ENCODE data around the gene FKBP15. TPM values are rescaled to one million over a fixed set of nuclear protein-coding genes. Genes with fewer than 3 reads are reported as not detected.

FKBP15 gene
- total and polyA plus RNA-seq, 2 of the 13 experiments (the other 11 are each of a cell fraction or from before 2014, with no cell fraction given) = 12.3 to 18.6 TPM

GRCh38 chr9:113139953-113140352 lies 81.1 kb downstream of the FKBP15 start:
- in situ Hi-C loops (cut with HindIII; ENCODE audit: extremely low pct_ligation_motif_present, low pct_unique_long_range_greater_than_20kb) (no loop called here), intact Hi-C loops (cut with micrococcal nuclease; ENCODE audit: unreplicated experiment) (loop anchor here (5.0 kb wide), 1 partner anchor 82 kb away; the partner anchor contains the start of genes FKBP15 and SLC31A1)
- H4K20me1 ChIP-seq (ENCODE audit: insufficient read depth, low read length) = no peaks in the 10 kb centered on the region
- H3K79me2 ChIP-seq (ENCODE audit: insufficient read depth, low read length) = no peaks in the 10 kb centered on the region
- no peak overlapping the region for H3K4me3 ChIP-seq (replicated peaks in 1 of 3; ENCODE audit: insufficient read depth in 1 of 3, low read depth in 2 of 3, low read length in 3 of 3)
- H3K9ac ChIP-seq (ENCODE audit: insufficient read depth, low read depth, low read length) = peak overlapping the region; percentile 40
- H3K4me2 ChIP-seq (ENCODE audit: low read depth, low read length) = peak overlapping the region; percentile 34
- CTCF ChIA-PET (ENCODE audit: low intra/inter-chr PET ratio, low total read pairs) = no interaction called here
- WGBS (ENCODE audit: low lambda C conversion rate) = 31% methylated on average over 5 of the region's 5 CpGs
- peaks cover 4% of the 10 kb centered on the region; the same call in 1 of the 2 replicates for H3K9me3 ChIP-seq (ENCODE audit: low read length)
- ATAC-seq (no peak), DNase-seq (ENCODE audit: low spot score) (no peak), FAIRE-seq (no peak)
- peak; percentile 22 to 59; a peak in 2 of 4 replicates for TF ChIP-seq MAFK (conservative IDR thresholded peaks at IDR 0.05 in 1 of 2, IDR thresholded peaks at IDR 0.05 in 1 of 2; ENCODE audit: low read length in 2 of 2)
- TF ChIP-seq ISX (CRISPR knock-in tag; conservative IDR thresholded peaks at IDR 0.05) = no peak
- 0 out of 2 replicates have a peak, but pooled peaks have one; percentile 9 for TF ChIP-seq MAFF (IDR thresholded peaks at IDR 0.05; ENCODE audit: low read depth, low read length)
- TF ChIP-seq ATF1 (CRISPR knock-in tag; IDR thresholded peaks at IDR 0.05) = no peak
- no peak overlapping the region for H2AFZ ChIP-seq (ENCODE audit: low read length)
- POLR2A ChIA-PET = interaction anchor here (1.2 to 1.7 kb wide), 3 partner anchors 8 to 81 kb away, joined by 3 to 20 read pairs (median 8); partner anchors contain the start of genes FKBP15, SLC31A1 and SLC31A2
- peaks cover 48% of the 10 kb centered on the region for H3K4me1 ChIP-seq (ENCODE audit: insufficient read depth, low read length)
- peak overlapping the region; percentile 66 for H3K27ac ChIP-seq (ENCODE audit: extremely low read length, insufficient read depth, low read length)
- peaks cover 0 to 15% of the 10 kb centered on the region in 2 experiments; a peak in 4 of 5 replicates for H3K27me3 ChIP-seq (ENCODE audit: control insufficient read depth in 1 of 2, insufficient read depth in 2 of 2, low read length in 2 of 2)
- H3K36me3 ChIP-seq (replicated peaks in 1 of 2; ENCODE audit: control insufficient read depth in 1 of 2, insufficient read depth in 2 of 2, low read length in 2 of 2) = no peaks in the 10 kb centered on the region
- BruUV-seq (replicated peaks) = TSS peak; percentile 99

DNA sequence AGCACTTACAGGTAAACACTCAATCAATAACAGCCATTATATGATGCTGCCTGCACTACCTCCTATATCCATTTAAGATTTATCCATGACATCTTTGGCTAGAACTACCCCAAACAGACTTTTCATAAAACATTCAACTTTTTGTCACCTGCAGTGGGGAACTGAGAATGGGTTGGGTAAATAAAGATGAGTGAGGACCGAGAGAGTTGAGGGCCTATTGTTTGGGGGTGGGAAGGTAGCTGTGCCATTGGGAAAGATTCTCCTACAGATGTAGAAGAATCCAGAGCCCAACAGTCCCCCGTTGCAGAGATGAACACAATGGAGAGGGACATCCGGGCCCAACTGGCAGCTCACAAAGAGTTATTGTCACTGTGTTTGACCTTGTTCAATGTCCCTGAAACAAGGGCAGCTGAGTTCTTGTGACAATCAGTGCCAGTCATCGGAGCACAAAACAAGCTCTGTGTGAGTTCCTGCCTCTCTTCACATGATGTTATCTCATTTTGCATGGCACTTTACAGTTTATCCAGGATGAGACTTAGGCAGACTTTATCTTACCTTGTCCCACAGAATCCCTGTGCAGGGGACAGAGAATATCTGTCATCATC lies 81.8 kb downstream of the FKBP15 start:
- no peak overlapping the region for H2AFZ ChIP-seq (ENCODE audit: low read length)
- peak overlapping the region; percentile 46 for H3K4me2 ChIP-seq (ENCODE audit: low read depth, low read length)
- DNase-seq (ENCODE audit: low spot score) = peak; percentile 97
- H3K79me2 ChIP-seq (ENCODE audit: insufficient read depth, low read length) = no peaks in the 10 kb centered on the region
- in situ Hi-C loops (cut with HindIII; ENCODE audit: extremely low pct_ligation_motif_present, low pct_unique_long_range_greater_than_20kb) = no loop called here
- 5% methylated on average over 3 of the region's 4 CpGs for WGBS (ENCODE audit: low lambda C conversion rate)
- peaks cover 48% of the 10 kb centered on the region for H3K4me1 ChIP-seq (ENCODE audit: insufficient read depth, low read length)
- ATAC-seq = peak; percentile 91
- ChIA-PET POLR2A (interaction anchor here (1.2 to 1.7 kb wide), 3 partner anchors 9 to 82 kb away, joined by 3 to 20 read pairs (median 8); partner anchors contain the start of genes FKBP15, SLC31A1 and SLC31A2), CTCF (ENCODE audit: low intra/inter-chr PET ratio, low total read pairs) (no interaction called here)
- H3K27ac ChIP-seq (ENCODE audit: extremely low read length, insufficient read depth, low read length) = peak overlapping the region; percentile 66
- H3K9ac ChIP-seq (ENCODE audit: insufficient read depth, low read depth, low read length) = peak overlapping the region; percentile 44
- no peaks in the 10 kb centered on the region for H4K20me1 ChIP-seq (ENCODE audit: insufficient read depth, low read length)
- peak; percentile 51 for FAIRE-seq
- H3K9me3 ChIP-seq (ENCODE audit: low read length) = peaks cover 4% of the 10 kb centered on the region; the same call in 1 of the 2 replicates
- no TSS peak for BruUV-seq (replicated peaks)
- intact Hi-C loops (cut with micrococcal nuclease; ENCODE audit: unreplicated experiment) = loop anchor here (5.0 kb wide), 1 partner anchor 83 kb away; the partner anchor contains the start of genes FKBP15 and SLC31A1
- peaks cover 0 to 15% of the 10 kb centered on the region in 2 experiments; a peak in 3 of 5 replicates for H3K27me3 ChIP-seq (ENCODE audit: control insufficient read depth in 1 of 2, insufficient read depth in 2 of 2, low read length in 2 of 2)
- H3K4me3 ChIP-seq (replicated peaks in 1 of 3; ENCODE audit: insufficient read depth in 1 of 3, low read depth in 2 of 3, low read length in 3 of 3) = no peak overlapping the region
- H3K36me3 ChIP-seq (replicated peaks in 1 of 2; ENCODE audit: control insufficient read depth in 1 of 2, insufficient read depth in 2 of 2, low read length in 2 of 2) = no peaks in the 10 kb centered on the region
- TF ChIP-seq SALL1 (CRISPR knock-in tag; IDR thresholded peaks at IDR 0.05) (peak; percentile 84), SATB2 (CRISPR knock-in tag; IDR thresholded peaks at IDR 0.05) (no peak), GATAD2A (CRISPR knock-in tag; IDR thresholded peaks at IDR 0.05) (peak; percentile 90), NCOR1 (IDR thresholded peaks at IDR 0.05; ENCODE audit: borderline replicate concordance, low read length) (peak; percentile 25; the same call in 1 of the 2 replicates), ZNF101 (CRISPR knock-in tag; IDR thresholded peaks at IDR 0.05; ENCODE audit: borderline replicate concordance, low read depth) (no peak), ZBTB7B (CRISPR knock-in tag; IDR thresholded peaks at IDR 0.05) (0 out of 2 replicates have a peak, but pooled peaks have one; percentile 38), REPIN1 (CRISPR knock-in tag; IDR thresholded peaks at IDR 0.05; ENCODE audit: borderline replicate concordance, low read depth) (peak; percentile 60; the same call in 1 of the 2 replicates), MBD4 (IDR thresholded peaks at IDR 0.05; ENCODE audit: borderline replicate concordance, low read length) (no peak), FOXO1 (CRISPR knock-in tag; IDR thresholded peaks at IDR 0.05) (peak; percentile 78), ZNF441 (CRISPR knock-in tag; IDR thresholded peaks at IDR 0.05; ENCODE audit: borderline replicate concordance) (peak; percentile 90)
- TF ChIP-seq, protein P1, sequence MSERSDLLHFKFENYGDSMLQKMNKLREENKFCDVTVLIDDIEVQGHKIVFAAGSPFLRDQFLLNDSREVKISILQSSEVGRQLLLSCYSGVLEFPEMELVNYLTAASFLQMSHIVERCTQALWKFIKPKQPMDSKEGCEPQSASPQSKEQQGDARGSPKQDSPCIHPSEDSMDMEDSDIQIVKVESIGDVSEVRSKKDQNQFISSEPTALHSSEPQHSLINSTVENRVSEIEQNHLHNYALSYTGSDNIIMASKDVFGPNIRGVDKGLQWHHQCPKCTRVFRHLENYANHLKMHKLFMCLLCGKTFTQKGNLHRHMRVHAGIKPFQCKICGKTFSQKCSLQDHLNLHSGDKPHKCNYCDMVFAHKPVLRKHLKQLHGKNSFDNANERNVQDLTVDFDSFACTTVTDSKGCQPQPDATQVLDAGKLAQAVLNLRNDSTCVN (CRISPR knock-in tag; IDR thresholded peaks at IDR 0.05; ENCODE audit: borderline replicate concordance) = 0 out of 2 replicates have a peak, but pooled peaks have one; percentile 37
- TF ChIP-seq, protein P2, sequence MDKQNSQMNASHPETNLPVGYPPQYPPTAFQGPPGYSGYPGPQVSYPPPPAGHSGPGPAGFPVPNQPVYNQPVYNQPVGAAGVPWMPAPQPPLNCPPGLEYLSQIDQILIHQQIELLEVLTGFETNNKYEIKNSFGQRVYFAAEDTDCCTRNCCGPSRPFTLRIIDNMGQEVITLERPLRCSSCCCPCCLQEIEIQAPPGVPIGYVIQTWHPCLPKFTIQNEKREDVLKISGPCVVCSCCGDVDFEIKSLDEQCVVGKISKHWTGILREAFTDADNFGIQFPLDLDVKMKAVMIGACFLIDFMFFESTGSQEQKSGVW (CRISPR knock-in tag; IDR thresholded peaks at IDR 0.05; ENCODE audit: borderline replicate concordance) = no peak

Measured in HepG2 (cell line).